Endothelial cell of umbilical vein (primary cell): Measurements from ENCODE around the gene CISH. TPM values are rescaled to one million over a fixed set of nuclear protein-coding genes. Genes with fewer than 3 reads are reported as not detected.

ENCODE experiments used
- BruUV-seq: library from RNA; stranded (reverse); fragments of 400-500 nt; replicated peaks from 2 replicates; lab custom pipeline; 2021; lab: Mats Ljungman, UMichigan
- CTCF ChIA-PET: fragments of 300-600, 350-600 bp; sonication (Branson Sonifier 250); formaldehyde crosslinking; loops from one replicate; lab custom pipeline; 2021; ENCODE audit warnings: antibody characterized with exemption, inconsistent platforms; lab: Charles Lee
- POLR2A ChIA-PET: fragments of 300-600, 350-600 bp; sonication (Branson Sonifier 250); formaldehyde crosslinking; loops from one replicate; lab custom pipeline; 2021; ENCODE audit warnings: antibody characterized with exemption, inconsistent platforms; lab: Charles Lee
- DNase-seq: peaks from one replicate; pipeline ENCODE4 v3.0.0-alpha.2; 2011; ENCODE audit warnings: low read depth, low spot score
- FAIRE-seq: peaks from 2 replicates; lab custom pipeline; 2011; peaks lifted over from hg19 to GRCh38; lab: Jason Lieb, UNC
- H2AFZ ChIP-seq: 2 replicates; pipeline ENCODE4 v1.6.0; 2012; ENCODE audit warnings: low read depth, low read length, control low read depth, inconsistent platforms
- H3K27ac ChIP-seq: 2 replicates; pipeline ENCODE4 v1.5.1; 2011; ENCODE audit warnings: low read depth, mild to moderate bottlenecking, control low read depth, low read length, moderate library complexity; ENCODE audit not compliant: insufficient read depth
- H3K27me3 ChIP-seq, 2 experiments: 2 replicates each; pipeline versions ENCODE4 v1.6.0 to v1.6.1; 2011; ENCODE audit warnings: low read length in 2 of 2, mixed read lengths in 1 of 2; ENCODE audit not compliant: control insufficient read depth in 2 of 2, insufficient read depth in 2 of 2
- H3K36me3 ChIP-seq, 2 experiments: 2 replicates in 1 of 2; 3 replicates in 1 of 2; pipeline ENCODE4 v1.5.1; 2011; ENCODE audit warnings: low read length in 2 of 2, mild to moderate bottlenecking in 1 of 2, moderate library complexity in 1 of 2; ENCODE audit not compliant: control insufficient read depth in 2 of 2, insufficient read depth in 2 of 2; ENCODE audit errors: extremely low read depth in 1 of 2
- H3K4me1 ChIP-seq: 3 replicates; pipeline ENCODE4 v1.5.1; 2011; ENCODE audit warnings: mild to moderate bottlenecking, low read length; ENCODE audit not compliant: control insufficient read depth, insufficient read depth; ENCODE audit errors: extremely low read depth
- H3K4me2 ChIP-seq: 2 replicates; pipeline ENCODE4 v1.6.1; 2011; ENCODE audit warnings: low read length, control low read depth, mixed read lengths; ENCODE audit not compliant: insufficient read depth
- H3K4me3 ChIP-seq, 3 experiments: fragments of 200-600 bp in 1 of 3; sonication (generic), shearing (Covaris generic) in 1 of 3; replicated peaks in 1 of 3; 2 replicates each; pipeline ENCODE4 v1.5.1; 2011 to 2016; ENCODE audit warnings: control low read depth in 3 of 3, low read length in 3 of 3, mild to moderate bottlenecking in 2 of 3, inconsistent platforms in 1 of 3, low read depth in 1 of 3, moderate library complexity in 1 of 3; ENCODE audit not compliant: insufficient read depth in 1 of 3
- H3K79me2 ChIP-seq: 2 replicates; pipeline ENCODE4 v1.6.0; 2012; ENCODE audit warnings: low read length, inconsistent platforms; ENCODE audit not compliant: control insufficient read depth, insufficient read depth
- H3K9ac ChIP-seq: replicated peaks from 2 replicates; pipeline ENCODE3; 2011; ENCODE audit warnings: low read length, control low read depth; ENCODE audit not compliant: insufficient read depth; ENCODE audit errors: extremely low read depth
- H3K9me1 ChIP-seq: replicated peaks from 3 replicates; pipeline ENCODE4 v1.6.0; 2011; ENCODE audit warnings: mild to moderate bottlenecking, low read length; ENCODE audit not compliant: control insufficient read depth, insufficient read depth; ENCODE audit errors: extremely low read depth
- H3K9me3 ChIP-seq: replicated peaks from 2 replicates; pipeline ENCODE4 v1.5.1; 2012; ENCODE audit warnings: low read length, inconsistent platforms; ENCODE audit not compliant: control insufficient read depth, insufficient read depth
- H4K20me1 ChIP-seq: replicated peaks from 2 replicates; pipeline ENCODE3; 2011; ENCODE audit warnings: mild to moderate bottlenecking, low read length; ENCODE audit not compliant: control insufficient read depth, insufficient read depth; ENCODE audit errors: extremely low read depth
- EZH2 ChIP-seq: IDR thresholded peaks from 2 replicates; pipeline ENCODE4 v1.6.1; 2012; ENCODE audit warnings: borderline replicate concordance, low read depth, mild to moderate bottlenecking, moderate library complexity, low read length, inconsistent platforms; ENCODE audit not compliant: severe bottlenecking
- FOS ChIP-seq: IDR thresholded peaks from 2 replicates; pipeline ENCODE4 v1.6.1; 2011; ENCODE audit warnings: mild to moderate bottlenecking, low read length, moderate library complexity, borderline replicate concordance; ENCODE audit not compliant: insufficient read depth
- GATA2 ChIP-seq: IDR thresholded peaks from 2 replicates; pipeline ENCODE4 v1.7.0; 2011; ENCODE audit warnings: low read depth, mild to moderate bottlenecking, moderate library complexity, mixed read lengths, low read length; ENCODE audit not compliant: insufficient read length, insufficient read depth
- JUN ChIP-seq: IDR thresholded peaks from 2 replicates; pipeline ENCODE4 v1.6.1; 2011; ENCODE audit warnings: borderline replicate concordance, low read depth; ENCODE audit not compliant: insufficient read length, insufficient read depth
- MYC ChIP-seq: IDR thresholded peaks from one replicate; pipeline ENCODE4 v1.6.1; 2011; ENCODE audit warnings: mild to moderate bottlenecking, low read depth, low read length
- POLR2A ChIP-seq: IDR thresholded peaks from 2 replicates; pipeline ENCODE4 v1.6.1; 2012; ENCODE audit warnings: low read depth, mild to moderate bottlenecking, control low read depth, low read length
- POLR2AphosphoS5 ChIP-seq: IDR thresholded peaks from 2 replicates; pipeline ENCODE4 v1.6.1; 2012; ENCODE audit warnings: low read depth, mild to moderate bottlenecking, control low read depth, low read length, moderate library complexity; ENCODE audit not compliant: insufficient read depth
- dilution Hi-C: fragments of 300-500 bp; cut with MboI; formaldehyde crosslinking; loops from one replicate; pipeline ENCODE4 v1.15.0; 2019; ENCODE audit warnings: low sequenced_read_pairs; ENCODE audit not compliant: extremely low pct_ligation_motif_present
- intact Hi-C: fragments of 100-400 bp; cut with micrococcal nuclease; formaldehyde crosslinking; loops from one replicate; pipeline ENCODE4 v1.10.0; 2022
- polyA plus RNA-seq, 4 experiments: library from polyadenylated mRNA; depleted of rRNA in 3 of 4; stranded (reverse) in 3 of 4; unstranded in 1 of 4; fragments of >200 nt; gene quantifications; 2 replicates each; pipeline versions ENCODE4 v1.2.1 to v1.2.3, GENCODE V29; 2011 to 2012; ENCODE audit warnings: missing spikeins in 1 of 4
- total RNA-seq: library from RNA; stranded (reverse); gene quantifications from 2 replicates; pipeline ENCODE4 v1.2.3, GENCODE V29; 2021
- TF ChIP-seq, protein P1 (sequence below), 2 donors: IDR thresholded peaks; 1 replicate in 1 of 2; 2 replicates in 1 of 2; pipeline ENCODE4 v1.5.1; 2011; ENCODE audit warnings: low read length in 2 of 2, mild to moderate bottlenecking in 2 of 2, moderate library complexity in 2 of 2, control low read depth in 1 of 2, inconsistent platforms in 1 of 2, low read depth in 1 of 2; ENCODE audit not compliant: insufficient read depth in 1 of 2; ENCODE audit errors: extremely low read depth in 1 of 2
- TF ChIP-seq, protein P2 (sequence below): IDR thresholded peaks from 2 replicates; pipeline ENCODE4 v1.6.1; 2011; ENCODE audit not compliant: insufficient read depth, insufficient read length

Gene CISH
- total and polyA plus RNA-seq, 2 donors (not counting 3 experiments of a cell fraction or from before 2014, with no cell fraction given), result 2.2 to 4.1 TPM

DNA sequence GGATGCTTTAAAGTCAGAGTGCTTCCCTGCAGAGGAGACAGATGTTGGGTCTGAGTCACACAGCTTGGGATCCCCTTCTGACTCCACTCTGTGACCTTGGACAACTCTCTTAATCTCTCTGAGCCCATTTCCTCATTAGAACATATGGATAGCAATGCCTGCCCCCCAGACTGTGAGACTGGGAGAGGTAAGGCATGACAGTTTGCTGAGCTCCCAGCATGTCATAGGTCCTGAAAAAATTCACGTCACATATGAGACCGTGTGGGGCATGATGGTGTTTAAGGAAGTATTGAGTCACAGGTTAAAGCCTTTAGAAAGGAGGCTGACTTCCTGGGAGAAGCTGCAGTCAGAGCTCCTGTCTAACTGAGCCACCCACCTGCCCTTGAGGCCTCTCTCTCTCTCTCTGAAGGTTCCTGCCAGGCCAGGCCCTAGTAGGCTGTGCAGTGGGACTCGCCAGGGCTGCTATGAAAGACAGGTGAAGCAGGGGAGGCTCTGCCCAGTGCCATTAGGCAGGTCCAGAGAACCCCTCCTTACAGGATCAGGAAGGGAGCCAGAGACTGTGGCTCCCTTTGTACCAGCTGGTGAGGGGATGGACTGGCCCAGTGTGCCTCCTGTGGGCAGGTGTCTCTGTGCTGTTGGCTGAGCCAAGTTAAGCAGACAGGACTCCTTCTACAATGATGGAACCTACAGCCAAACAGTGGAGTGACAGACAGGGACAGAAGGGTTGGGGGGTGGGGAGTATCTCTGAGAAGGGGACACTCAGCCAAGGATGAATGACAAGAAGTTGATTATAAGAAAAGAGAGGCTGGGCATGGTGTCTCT lies 43.6 kb upstream of the CISH start:
- Histone ChIP-seq H4K20me1 (no peaks in the 10 kb centered on the region), H3K9me3 (no peaks in the 10 kb centered on the region), H3K36me3 (no peaks in the 10 kb centered on the region), H3K79me2 (no peaks in the 10 kb centered on the region), H3K27me3 (no peaks in the 10 kb centered on the region), H3K4me3 (no peak overlapping the region), H3K9me1 (no peaks in the 10 kb centered on the region), H2AFZ (no peak overlapping the region), H3K4me1 (no peaks in the 10 kb centered on the region), H3K4me2 (no peak overlapping the region), H3K27ac (no peak overlapping the region), H3K9ac (no peak overlapping the region)
- intact Hi-C loops (no loop called here), dilution Hi-C loops (no loop called here)
- POLR2A ChIA-PET, result no interaction called here
- CTCF ChIA-PET, result interaction anchor here (4.0 kb wide), 1 partner anchor 39 kb away, joined by 65 read pairs; the partner anchor contains the start of gene MAPKAPK3
- BruUV-seq, result no TSS peak
- no peak for FAIRE-seq
- DNase-seq, result no peak
- no peak for TF ChIP-seq MYC
- TF ChIP-seq, protein P1, sequence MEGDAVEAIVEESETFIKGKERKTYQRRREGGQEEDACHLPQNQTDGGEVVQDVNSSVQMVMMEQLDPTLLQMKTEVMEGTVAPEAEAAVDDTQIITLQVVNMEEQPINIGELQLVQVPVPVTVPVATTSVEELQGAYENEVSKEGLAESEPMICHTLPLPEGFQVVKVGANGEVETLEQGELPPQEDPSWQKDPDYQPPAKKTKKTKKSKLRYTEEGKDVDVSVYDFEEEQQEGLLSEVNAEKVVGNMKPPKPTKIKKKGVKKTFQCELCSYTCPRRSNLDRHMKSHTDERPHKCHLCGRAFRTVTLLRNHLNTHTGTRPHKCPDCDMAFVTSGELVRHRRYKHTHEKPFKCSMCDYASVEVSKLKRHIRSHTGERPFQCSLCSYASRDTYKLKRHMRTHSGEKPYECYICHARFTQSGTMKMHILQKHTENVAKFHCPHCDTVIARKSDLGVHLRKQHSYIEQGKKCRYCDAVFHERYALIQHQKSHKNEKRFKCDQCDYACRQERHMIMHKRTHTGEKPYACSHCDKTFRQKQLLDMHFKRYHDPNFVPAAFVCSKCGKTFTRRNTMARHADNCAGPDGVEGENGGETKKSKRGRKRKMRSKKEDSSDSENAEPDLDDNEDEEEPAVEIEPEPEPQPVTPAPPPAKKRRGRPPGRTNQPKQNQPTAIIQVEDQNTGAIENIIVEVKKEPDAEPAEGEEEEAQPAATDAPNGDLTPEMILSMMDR (IDR thresholded peaks at IDR 0.05; ENCODE audit: extremely low read depth in 1 of 2, insufficient read depth in 1 of 2, low read depth in 1 of 2, low read length in 2 of 2), result no peak
- no peak for TF ChIP-seq EZH2
- TF ChIP-seq, protein P2, sequence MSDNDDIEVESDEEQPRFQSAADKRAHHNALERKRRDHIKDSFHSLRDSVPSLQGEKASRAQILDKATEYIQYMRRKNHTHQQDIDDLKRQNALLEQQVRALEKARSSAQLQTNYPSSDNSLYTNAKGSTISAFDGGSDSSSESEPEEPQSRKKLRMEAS, result no peak
- TF ChIP-seq POLR2AphosphoS5, result no peak
- TF ChIP-seq JUN, result no peak
- TF ChIP-seq POLR2A, result no peak
- no peak for TF ChIP-seq FOS
- no peak for TF ChIP-seq GATA2
